Activated CD8-positive, alpha-beta memory T cell treated with anti-CD3 and anti-CD28 coated beads, Interleukin-2, amount 10 ng/mL, durations not matched to agents 7 days and 5 days (primary cell): ENCODE measurements around the gene ARMH4. TPM values are rescaled to one million over a fixed set of nuclear protein-coding genes. Genes with fewer than 3 reads are reported as not detected.

Experiments
- ATAC-seq: fragments of 150-1000 bp; cut with Tn5 transposase; one replicate; pipeline ENCODE4 v1.10.0; 2021; ENCODE audit warnings: moderate library complexity
- CTCF ChIA-PET: fragments of 350-600 bp; sonication (Branson Sonifier 250); formaldehyde crosslinking; loops from one replicate; lab custom pipeline; 2021; ENCODE audit warnings: antibody characterized with exemption; lab: Charles Lee
- DNase-seq: peaks from one replicate; pipeline ENCODE4 v3.0.0-alpha.2; 2020
- H3K27ac Mint-ChIP-seq: one replicate; pipeline ENCODE4 v1.8.0; 2021; ENCODE audit warnings: mild to moderate bottlenecking, mixed read lengths
- H3K27me3 Mint-ChIP-seq: one replicate; pipeline ENCODE4 v1.8.0; 2021; ENCODE audit warnings: mixed read lengths
- H3K36me3 Mint-ChIP-seq: one replicate; pipeline ENCODE4 v1.8.0; 2021; ENCODE audit warnings: mild to moderate bottlenecking, mixed read lengths
- H3K4me1 Mint-ChIP-seq: one replicate; pipeline ENCODE4 v1.8.0; 2021; ENCODE audit warnings: mixed read lengths
- H3K4me3 Mint-ChIP-seq: one replicate; pipeline ENCODE4 v1.8.0; 2021; ENCODE audit warnings: mild to moderate bottlenecking, moderate library complexity, mixed read lengths
- H3K9me3 Mint-ChIP-seq: one replicate; pipeline ENCODE4 v1.8.0; 2022; ENCODE audit warnings: low read depth, mixed read lengths
- total RNA-seq, 2 experiments: library from RNA; stranded (reverse); gene quantifications; one replicate each; pipeline ENCODE4 v1.2.3, GENCODE V29; 2021

ARMH4 gene
- total RNA-seq, 2 experiments from 2014 or later = not detected

- DNase-seq = no peak
- H3K27me3 Mint-ChIP-seq = peaks cover 4% of the 10 kb centered on the region
- ATAC-seq = no peak
- CTCF ChIA-PET = no interaction called here
- H3K9me3 Mint-ChIP-seq = no peaks in the 10 kb centered on the region
- H3K27ac Mint-ChIP-seq = no peak overlapping the region
- no peaks in the 10 kb centered on the region for H3K4me1 Mint-ChIP-seq
- H3K36me3 Mint-ChIP-seq = no peaks in the 10 kb centered on the region
- no peak overlapping the region for H3K4me3 Mint-ChIP-seq
These were observed 125.0 kb downstream of the ARMH4 start for GRCh38 chr14:58026967-58027366.

DNA sequence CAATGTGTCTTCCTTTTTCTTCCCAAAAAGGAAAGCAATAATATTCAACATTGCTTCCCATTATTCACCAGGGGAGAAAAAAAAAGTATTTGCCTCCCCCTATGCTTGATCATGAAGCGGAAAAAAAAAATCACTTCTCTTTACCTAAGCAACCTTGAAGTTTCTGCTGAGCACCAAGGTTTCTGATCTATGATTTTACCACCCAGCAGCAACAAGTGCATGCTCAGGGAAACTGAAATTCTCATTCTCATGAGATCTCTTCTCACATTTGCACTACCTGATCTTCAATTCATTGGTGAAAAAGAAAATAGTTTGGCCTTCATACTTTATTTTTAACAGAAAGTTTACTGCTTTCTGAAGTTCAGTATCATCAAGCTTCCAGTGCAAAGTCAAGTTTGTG is 125.8 kb downstream of the ARMH4 start:
- CTCF ChIA-PET = interaction anchor here (1.3 kb wide), 1 partner anchor 10 kb away, joined by 3 read pairs; no protein-coding TSS in a partner anchor
- H3K27ac Mint-ChIP-seq = no peak overlapping the region

DNA sequence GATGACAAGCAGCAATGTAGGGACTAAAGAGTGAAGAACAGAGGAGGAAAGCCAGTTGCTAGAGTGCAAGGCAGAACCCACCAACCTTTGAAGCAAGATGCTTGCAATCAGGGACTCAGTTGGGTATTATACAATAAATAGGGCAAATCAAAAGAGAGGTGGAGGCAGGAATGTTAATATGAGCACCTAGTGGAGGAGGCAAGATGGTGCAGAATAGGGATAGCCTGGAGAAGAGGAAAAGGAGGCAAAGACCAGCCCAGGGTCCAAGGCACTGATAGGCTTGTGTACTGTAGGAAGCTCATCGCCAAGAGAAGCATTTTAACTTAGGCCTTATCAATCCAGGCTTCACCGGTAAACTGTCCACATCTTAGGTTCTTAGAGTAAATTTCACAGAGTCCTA is 137.2 kb downstream of the ARMH4 start:
- Mint-ChIP-seq H3K27me3 (no peaks in the 10 kb centered on the region), H3K4me3 (no peak overlapping the region), H3K27ac (no peak overlapping the region), H3K4me1 (no peaks in the 10 kb centered on the region), H3K9me3 (no peaks in the 10 kb centered on the region), H3K36me3 (no peaks in the 10 kb centered on the region)
- CTCF ChIA-PET = no interaction called here
- no peak for ATAC-seq
- no peak for DNase-seq

More for the DNA sequence above, 125.8 kb downstream of the ARMH4 start:
- Mint-ChIP-seq H3K9me3 (no peaks in the 10 kb centered on the region), H3K36me3 (no peaks in the 10 kb centered on the region), H3K27me3 (peaks cover 4% of the 10 kb centered on the region), H3K4me1 (no peaks in the 10 kb centered on the region), H3K4me3 (no peak overlapping the region)
- ATAC-seq (no peak), DNase-seq (no peak)

GRCh38 chr14:58002618-58003017 is 149.4 kb downstream of the ARMH4 start:
- CTCF ChIA-PET = no interaction called here
- DNase-seq (no peak), ATAC-seq (no peak)
- Mint-ChIP-seq H3K9me3 (no peaks in the 10 kb centered on the region), H3K4me3 (no peak overlapping the region), H3K4me1 (no peaks in the 10 kb centered on the region), H3K27ac (no peak overlapping the region), H3K36me3 (no peaks in the 10 kb centered on the region), H3K27me3 (peaks cover 9% of the 10 kb centered on the region)

DNA sequence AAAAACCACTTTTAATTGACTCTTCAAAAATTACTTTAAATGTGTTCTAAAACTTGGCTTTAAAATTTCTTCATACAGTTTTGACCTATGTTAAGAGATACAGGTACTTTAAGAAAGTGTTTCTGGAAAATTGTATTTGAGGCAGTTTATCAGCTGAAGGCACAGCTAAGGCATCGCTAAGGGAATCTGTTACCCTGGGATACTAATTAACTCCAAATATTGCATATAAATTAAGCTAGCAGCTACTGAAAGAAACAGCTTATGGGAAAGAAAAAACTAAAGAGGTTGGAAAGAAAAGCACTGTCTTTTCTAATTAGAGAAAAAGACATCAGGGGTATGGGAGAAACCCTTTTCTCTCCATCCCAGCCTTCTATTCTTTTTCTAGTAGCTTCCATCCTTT is 152.0 kb downstream of the ARMH4 start:
- no peak overlapping the region for H3K4me3 Mint-ChIP-seq
- ATAC-seq = no peak
- no peak overlapping the region for H3K27ac Mint-ChIP-seq
- H3K36me3 Mint-ChIP-seq = no peaks in the 10 kb centered on the region
- peaks cover 6% of the 10 kb centered on the region for H3K27me3 Mint-ChIP-seq
- CTCF ChIA-PET = no interaction called here
- no peak for DNase-seq
- H3K9me3 Mint-ChIP-seq = no peaks in the 10 kb centered on the region
- no peaks in the 10 kb centered on the region for H3K4me1 Mint-ChIP-seq

DNA sequence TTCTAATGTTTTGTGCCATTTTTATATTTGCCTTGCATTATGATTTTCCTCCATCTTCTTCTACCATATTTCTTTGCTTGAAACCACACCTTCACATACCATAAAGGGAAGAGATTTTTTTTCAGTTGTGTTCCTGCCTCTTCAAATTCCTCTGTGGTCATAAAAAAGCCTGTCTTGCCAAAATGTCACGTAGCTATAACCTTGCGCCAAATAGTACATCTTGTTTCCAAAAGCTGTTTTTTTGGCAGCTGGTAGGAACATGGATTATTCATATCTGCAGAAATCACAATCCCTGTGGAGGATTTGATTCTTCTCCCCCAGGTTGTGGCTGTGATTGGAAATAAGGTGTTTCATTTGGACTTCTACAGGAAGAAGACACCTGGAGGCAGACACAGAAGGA is 152.5 kb downstream of the ARMH4 start:
- Mint-ChIP-seq H3K4me1 (no peaks in the 10 kb centered on the region), H3K27me3 (peaks cover 6% of the 10 kb centered on the region), H3K36me3 (no peaks in the 10 kb centered on the region), H3K4me3 (no peak overlapping the region), H3K27ac (no peak overlapping the region), H3K9me3 (no peaks in the 10 kb centered on the region)
- DNase-seq (no peak), ATAC-seq (no peak)
- CTCF ChIA-PET = no interaction called here

- no peak overlapping the region for H3K4me3 Mint-ChIP-seq
- no peak for ATAC-seq
- no peak for DNase-seq
- CTCF ChIA-PET = no interaction called here
- H3K27me3 Mint-ChIP-seq = peaks cover 6% of the 10 kb centered on the region
- H3K27ac Mint-ChIP-seq = no peak overlapping the region
- H3K9me3 Mint-ChIP-seq = no peaks in the 10 kb centered on the region
- H3K36me3 Mint-ChIP-seq = no peaks in the 10 kb centered on the region
- H3K4me1 Mint-ChIP-seq = no peaks in the 10 kb centered on the region
These were observed 153.2 kb downstream of the ARMH4 start for GRCh38 chr14:57998766-57999165.

DNA sequence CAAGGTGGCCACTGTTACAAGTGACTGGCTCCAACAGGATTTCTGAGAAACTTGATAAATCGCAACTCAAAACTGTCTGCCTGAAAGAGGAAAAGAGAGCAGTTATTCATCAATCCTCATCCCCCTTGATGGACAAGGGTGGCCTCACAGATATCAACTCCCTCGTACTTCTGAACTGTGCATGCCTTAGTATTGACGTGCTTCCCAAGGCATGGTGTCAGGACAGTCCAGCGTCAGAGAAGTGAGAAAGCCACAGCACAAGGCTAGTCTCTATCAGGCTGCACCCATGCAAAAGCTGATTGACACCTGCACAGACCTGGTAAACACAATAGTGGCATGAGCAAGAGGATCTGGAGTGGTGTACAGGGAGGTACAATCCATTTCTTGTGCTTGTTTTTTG is 160.7 kb downstream of the ARMH4 start:
- no peaks in the 10 kb centered on the region for H3K4me1 Mint-ChIP-seq
- H3K4me3 Mint-ChIP-seq = no peak overlapping the region
- no peaks in the 10 kb centered on the region for H3K9me3 Mint-ChIP-seq
- H3K36me3 Mint-ChIP-seq = no peaks in the 10 kb centered on the region
- H3K27ac Mint-ChIP-seq = no peak overlapping the region
- CTCF ChIA-PET = no interaction called here
- no peak for DNase-seq
- ATAC-seq = no peak
- no peaks in the 10 kb centered on the region for H3K27me3 Mint-ChIP-seq

- Mint-ChIP-seq H3K4me1 (no peaks in the 10 kb centered on the region), H3K9me3 (no peaks in the 10 kb centered on the region), H3K4me3 (no peak overlapping the region), H3K27ac (no peak overlapping the region), H3K36me3 (no peaks in the 10 kb centered on the region), H3K27me3 (no peaks in the 10 kb centered on the region)
- DNase-seq (no peak), ATAC-seq (no peak)
- CTCF ChIA-PET = no interaction called here
These were observed 163.6 kb downstream of the ARMH4 start for GRCh38 chr14:57988445-57988844.

DNA sequence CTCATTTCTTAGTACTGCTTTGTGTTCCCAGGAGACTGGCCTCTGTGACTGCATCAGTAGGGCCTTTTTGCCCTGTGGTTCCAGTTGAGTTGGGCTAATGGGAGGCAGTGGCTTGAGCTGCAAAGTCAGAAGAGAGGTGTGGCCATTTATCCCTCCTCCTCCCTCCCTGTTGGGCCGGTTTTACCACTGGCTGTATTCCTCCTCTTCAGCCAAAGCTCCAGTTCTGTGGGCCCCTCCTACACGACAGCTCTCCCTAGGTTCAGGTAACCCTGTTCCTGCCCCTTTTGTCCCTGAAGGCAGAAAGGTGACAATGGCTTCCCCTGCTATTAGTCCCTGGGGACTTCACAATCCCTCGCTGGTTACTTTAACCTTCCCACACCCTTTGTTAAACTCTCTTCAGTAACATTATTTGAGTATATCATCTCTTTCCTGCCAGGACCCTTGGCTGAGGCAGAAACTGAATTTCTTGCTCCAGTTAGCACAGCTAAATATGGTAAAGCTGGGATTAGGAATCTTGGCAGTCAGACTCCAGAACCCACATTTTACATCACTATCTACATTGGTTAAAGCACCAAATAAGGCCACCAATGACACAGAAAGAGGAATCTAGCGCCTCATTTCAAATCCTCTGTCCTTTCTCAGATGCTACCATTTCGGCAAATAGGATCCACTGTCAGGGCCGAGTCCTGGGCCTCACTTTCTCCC is 164.3 kb downstream of the ARMH4 start:
- CTCF ChIA-PET = no interaction called here
- no peak for ATAC-seq
- DNase-seq = no peak
- Mint-ChIP-seq H3K9me3 (no peaks in the 10 kb centered on the region), H3K27ac (no peak overlapping the region), H3K4me1 (no peaks in the 10 kb centered on the region), H3K4me3 (no peak overlapping the region), H3K27me3 (no peaks in the 10 kb centered on the region), H3K36me3 (no peaks in the 10 kb centered on the region)

- H3K27me3 Mint-ChIP-seq = no peaks in the 10 kb centered on the region
- no peaks in the 10 kb centered on the region for H3K4me1 Mint-ChIP-seq
- H3K4me3 Mint-ChIP-seq = no peak overlapping the region
- ATAC-seq (no peak), DNase-seq (no peak)
- no peak overlapping the region for H3K27ac Mint-ChIP-seq
- CTCF ChIA-PET = no interaction called here
- H3K9me3 Mint-ChIP-seq = no peaks in the 10 kb centered on the region
- no peaks in the 10 kb centered on the region for H3K36me3 Mint-ChIP-seq
These were observed 165.0 kb downstream of the ARMH4 start for GRCh38 chr14:57987051-57987450.

- DNase-seq (no peak), ATAC-seq (no peak)
- Mint-ChIP-seq H3K36me3 (no peaks in the 10 kb centered on the region), H3K27me3 (no peaks in the 10 kb centered on the region), H3K4me1 (no peaks in the 10 kb centered on the region), H3K27ac (no peak overlapping the region), H3K4me3 (no peak overlapping the region), H3K9me3 (no peaks in the 10 kb centered on the region)
- CTCF ChIA-PET = no interaction called here
These were observed 169.0 kb downstream of the ARMH4 start for GRCh38 chr14:57982804-57983634.

- H3K36me3 Mint-ChIP-seq = no peaks in the 10 kb centered on the region
- no peaks in the 10 kb centered on the region for H3K4me1 Mint-ChIP-seq
- H3K27ac Mint-ChIP-seq = no peak overlapping the region
- ATAC-seq = no peak
- no peaks in the 10 kb centered on the region for H3K27me3 Mint-ChIP-seq
- CTCF ChIA-PET = no interaction called here
- no peak overlapping the region for H3K4me3 Mint-ChIP-seq
- DNase-seq = no peak
- no peaks in the 10 kb centered on the region for H3K9me3 Mint-ChIP-seq
These were observed 170.0 kb downstream of the ARMH4 start for GRCh38 chr14:57981817-57982560.
